ENCODE measurements around the gene TACC2. TPM values are rescaled to one million over a fixed set of nuclear protein-coding genes. Genes with fewer than 3 reads are reported as not detected.

Gene TACC2
- total and polyA plus RNA-seq, 9 of the 15 experiments (the other 6 are each of a cell fraction or from before 2014, with no cell fraction given): under 0.01 to 0.35 (median 0.03) TPM; not detected in 6

DNA sequence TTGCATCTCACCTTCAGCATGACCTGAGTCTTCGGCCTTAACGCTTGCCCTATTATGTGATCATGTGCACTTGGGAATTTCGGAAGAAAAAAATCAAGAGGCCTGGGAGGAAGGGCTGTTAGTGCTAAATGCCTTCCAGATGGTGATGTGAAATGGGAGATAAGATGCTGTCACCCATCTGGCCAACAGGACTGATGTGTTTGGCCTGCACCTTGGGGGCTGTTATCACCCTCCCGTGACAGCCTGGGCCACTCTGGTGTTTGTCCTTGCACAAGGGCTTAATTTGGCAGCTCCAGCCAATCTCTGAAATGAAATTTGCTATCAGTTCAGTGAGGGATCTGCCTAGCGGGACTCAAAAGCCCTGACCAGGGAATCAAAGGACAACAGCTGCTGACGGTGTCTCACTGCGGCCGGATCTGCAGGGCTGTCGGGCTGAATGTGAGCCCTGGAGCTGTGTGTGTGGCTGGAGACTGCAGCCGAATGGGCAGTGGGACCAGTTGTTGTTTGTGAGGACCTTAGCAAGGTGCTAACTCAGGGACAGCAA, 150.7 kb downstream of the TACC2 start:
- Histone ChIP-seq H3K4me1 (replicated peaks in 1 of 2; ENCODE audit: control insufficient read depth in 2 of 2, insufficient read depth in 2 of 2, low read length in 2 of 2) (no peaks in the 10 kb centered on the region), H2AFZ (ENCODE audit: low read depth, low read length) (no peak overlapping the region), H3K9me3 (replicated peaks; ENCODE audit: control insufficient read depth, insufficient read depth, low read depth, low read length) (no peaks in the 10 kb centered on the region), H3K9ac (ENCODE audit: insufficient read depth in 1 of 2, low read depth in 2 of 2, low read length in 2 of 2) (no peak overlapping the region), H3K36me3 (ENCODE audit: control insufficient read depth, insufficient read depth, low read length) (no peaks in the 10 kb centered on the region), H3K9me1 (ENCODE audit: control insufficient read depth, insufficient read depth, low read length) (no peaks in the 10 kb centered on the region), H3K27ac (ENCODE audit: extremely low read depth, low read depth, low read length) (no peak overlapping the region), H4K20me1 (replicated peaks; ENCODE audit: control insufficient read depth, insufficient read depth, low read length) (no peaks in the 10 kb centered on the region), H3K4me2 (ENCODE audit: insufficient read depth, low read length) (no peak overlapping the region), H3K27me3 (ENCODE audit: control insufficient read depth in 2 of 2, insufficient read depth in 2 of 2, low read length in 2 of 2) (peaks cover 2 to 41% of the 10 kb centered on the region in 2 experiments; a peak in 4 of 5 replicates), H3K4me3 (no peak overlapping the region), H3K79me2 (ENCODE audit: control insufficient read depth, insufficient read depth, low read length) (no peaks in the 10 kb centered on the region)
- ATAC-seq: no peak
- intact Hi-C loops (cut with micrococcal nuclease): loop anchor here (5.0 to 10.0 kb wide), 2 partner anchors 125 to 298 kb away; no protein-coding TSS in a partner anchor
- CTCF ChIA-PET (ENCODE audit: low intra/inter-chr PET ratio): no interaction called here
- in situ Hi-C loops (cut with MboI): loop anchor here (25.0 kb wide), 1 partner anchor 298 kb away; no protein-coding TSS in a partner anchor
- WGBS (ENCODE audit: insufficient coverage, low coverage, missing lambda C conversion rate): 0% methylated on average over 9 of the region's 10 CpGs
- TF ChIP-seq DMBX1 (CRISPR knock-in tag; IDR thresholded peaks at IDR 0.05; ENCODE audit: borderline replicate concordance) (no peak), CBFA2T3 (IDR thresholded peaks at IDR 0.05) (0 out of 2 replicates have a peak, but pooled peaks have one; percentile 20)
- DNase-seq (ENCODE audit: extremely low read depth in 1 of 4, low spot score in 3 of 4): no peak
- FAIRE-seq: no peak
- POLR2A ChIA-PET: no interaction called here
- BruUV-seq (replicated peaks): no TSS peak

DNA sequence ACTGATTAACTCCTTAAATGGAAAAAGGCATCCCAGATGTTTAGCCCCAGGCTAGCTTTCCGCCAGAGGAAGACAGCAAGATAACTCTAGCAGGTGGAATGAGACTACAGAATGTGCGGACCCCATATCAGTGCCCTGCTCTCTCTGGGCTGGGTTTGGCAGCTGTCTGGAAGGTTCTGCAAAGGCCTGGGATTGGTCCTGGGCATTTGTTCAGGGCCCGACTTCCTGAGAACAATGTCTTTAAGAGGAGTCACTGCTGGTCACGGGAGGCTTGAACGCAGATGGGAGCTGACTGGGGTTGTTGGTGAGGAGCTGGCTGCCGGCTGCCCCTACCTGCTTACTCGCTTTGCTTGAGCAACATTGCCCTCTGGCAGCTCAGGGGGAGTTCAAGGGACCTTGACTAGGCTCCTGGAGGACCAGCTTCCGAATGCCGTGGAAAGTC, 151.5 kb downstream of the TACC2 start:
- ChIA-PET CTCF (ENCODE audit: low intra/inter-chr PET ratio) (no interaction called here), POLR2A (no interaction called here)
- Histone ChIP-seq H3K4me1 (replicated peaks in 1 of 2; ENCODE audit: control insufficient read depth in 2 of 2, insufficient read depth in 2 of 2, low read length in 2 of 2) (no peaks in the 10 kb centered on the region), H3K9ac (ENCODE audit: insufficient read depth in 1 of 2, low read depth in 2 of 2, low read length in 2 of 2) (no peak overlapping the region), H3K9me1 (ENCODE audit: control insufficient read depth, insufficient read depth, low read length) (no peaks in the 10 kb centered on the region), H3K27ac (ENCODE audit: extremely low read depth, low read depth, low read length) (no peak overlapping the region), H4K20me1 (replicated peaks; ENCODE audit: control insufficient read depth, insufficient read depth, low read length) (no peaks in the 10 kb centered on the region), H3K36me3 (ENCODE audit: control insufficient read depth, insufficient read depth, low read length) (no peaks in the 10 kb centered on the region), H3K79me2 (ENCODE audit: control insufficient read depth, insufficient read depth, low read length) (no peaks in the 10 kb centered on the region), H3K27me3 (ENCODE audit: control insufficient read depth in 2 of 2, insufficient read depth in 2 of 2, low read length in 2 of 2) (peaks cover 2 to 34% of the 10 kb centered on the region in 2 experiments; a peak in 4 of 5 replicates), H3K4me2 (ENCODE audit: insufficient read depth, low read length) (no peak overlapping the region), H3K9me3 (replicated peaks; ENCODE audit: control insufficient read depth, insufficient read depth, low read depth, low read length) (no peaks in the 10 kb centered on the region), H2AFZ (ENCODE audit: low read depth, low read length) (no peak overlapping the region), H3K4me3 (no peak overlapping the region)
- BruUV-seq (replicated peaks): no TSS peak
- TF ChIP-seq ZNF23 (CRISPR knock-in tag; IDR thresholded peaks at IDR 0.05): no peak
- 3% methylated on average over 8 of the region's 9 CpGs for WGBS (ENCODE audit: insufficient coverage, low coverage, missing lambda C conversion rate)
- DNase-seq (ENCODE audit: extremely low read depth in 1 of 4, low spot score in 3 of 4): no peak
- no peak for FAIRE-seq
- in situ Hi-C loops (cut with MboI) (loop anchor here (25.0 kb wide), 1 partner anchor 297 kb away; no protein-coding TSS in a partner anchor), intact Hi-C loops (cut with micrococcal nuclease) (loop anchor here (5.0 to 10.0 kb wide), 2 partner anchors 124 to 297 kb away; no protein-coding TSS in a partner anchor)
- ATAC-seq: no peak
